NCI-H2196 treated with DMSO at 0.1 percent for 48 hours (cell line): ENCODE data around the gene FBXL13.
"Not testable (repeated sequence)": the region's sequence is repeated elsewhere in the genome, so short reads cannot be mapped to it uniquely, and the experiment has no call there.

Experiments
- DNase-seq: peaks from one replicate; lab custom pipeline; 2025; ENCODE audit not compliant: unreplicated experiment; lab: John Stamatoyannopoulos, UW

The FBXL13 gene

DNA sequence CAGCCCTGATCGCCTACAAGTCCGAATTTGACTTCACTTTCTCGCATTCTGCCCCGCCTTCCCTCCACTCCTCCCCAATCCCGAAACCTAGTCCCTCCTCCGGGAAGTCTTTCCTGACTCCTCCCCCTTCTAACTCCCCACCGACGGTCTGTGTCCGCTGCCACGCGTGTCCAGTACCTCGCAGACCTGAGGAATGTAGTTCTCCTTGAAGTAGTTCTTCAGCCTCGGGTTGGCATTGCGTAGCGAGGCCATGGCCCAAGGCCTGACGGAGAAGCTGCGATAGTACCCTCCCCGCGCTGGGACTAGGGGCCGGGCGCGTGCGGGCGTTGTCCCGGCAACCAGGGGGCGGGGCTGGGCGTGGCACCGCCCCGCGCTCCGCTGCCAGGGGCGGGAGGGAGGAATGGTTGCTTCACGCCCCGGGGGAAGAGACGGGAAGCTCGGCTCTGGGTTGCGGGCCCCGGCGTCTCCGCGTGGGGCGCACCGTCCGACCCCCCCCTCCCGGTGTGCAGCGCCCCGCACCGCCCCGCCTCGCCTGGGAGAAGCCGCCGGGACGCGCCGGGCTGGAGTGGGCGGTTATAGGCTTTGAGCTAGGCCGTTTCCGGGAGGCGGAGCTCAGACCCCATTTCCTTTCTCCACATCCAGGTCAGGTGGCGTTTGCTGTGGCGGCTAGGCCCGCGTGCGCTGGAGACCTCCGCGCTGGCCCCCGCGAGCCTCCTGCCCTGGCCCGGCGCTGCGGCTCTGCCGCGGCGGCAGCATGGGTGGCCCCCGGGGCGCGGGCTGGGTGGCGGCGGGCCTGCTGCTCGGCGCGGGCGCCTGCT, at the start of gene FBXL13, which contains the start of gene ARMC10:
FBXL13 (minus strand) TSS at position 278 of the 818 bp plus-strand sequence.
ARMC10 (plus strand) TSS at position 622 of the 818 bp plus-strand sequence; CDS start at position 755, 133 bp downstream.
- DNase-seq: peak; percentile 94

DNA sequence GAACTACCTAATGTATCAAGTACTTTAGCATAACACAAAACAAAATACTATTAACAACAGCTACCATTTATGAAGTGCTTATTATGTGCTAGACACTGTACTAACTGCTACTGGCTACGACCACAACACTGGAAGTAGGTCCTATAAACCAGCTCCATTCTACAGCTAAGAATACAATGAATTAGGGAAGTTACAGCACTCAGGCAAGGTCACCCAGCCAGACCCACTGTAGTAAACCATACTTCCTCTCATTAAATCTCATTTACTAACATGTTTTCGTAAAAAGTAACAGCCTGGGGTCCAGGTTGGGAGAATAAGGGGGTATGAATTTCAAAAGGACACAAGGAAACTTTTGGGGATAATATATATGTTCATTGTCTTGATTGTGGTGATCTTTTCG, 48.9 kb upstream of the FBXL13 start:
- DNase-seq: no peak

DNA sequence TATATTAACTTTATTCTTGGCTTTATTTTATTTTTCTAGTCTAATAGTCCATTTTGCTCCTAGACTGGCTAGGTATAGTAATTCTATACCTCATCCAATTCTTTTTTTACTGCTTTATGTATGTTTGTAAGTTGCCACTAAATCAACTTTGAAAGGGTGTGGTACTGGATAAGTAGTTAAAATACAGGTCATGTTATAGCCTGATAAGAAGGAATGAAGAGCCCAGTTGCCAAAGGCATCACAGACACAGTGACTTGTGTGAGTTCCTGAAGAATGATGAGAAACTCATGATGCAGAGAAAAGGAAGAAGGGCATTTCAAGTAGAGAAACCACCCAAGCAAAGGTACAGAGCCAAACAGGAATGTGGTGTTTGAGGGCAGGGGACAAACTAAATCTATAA, 47.0 kb upstream of the FBXL13 start:
- DNase-seq: no peak

DNA sequence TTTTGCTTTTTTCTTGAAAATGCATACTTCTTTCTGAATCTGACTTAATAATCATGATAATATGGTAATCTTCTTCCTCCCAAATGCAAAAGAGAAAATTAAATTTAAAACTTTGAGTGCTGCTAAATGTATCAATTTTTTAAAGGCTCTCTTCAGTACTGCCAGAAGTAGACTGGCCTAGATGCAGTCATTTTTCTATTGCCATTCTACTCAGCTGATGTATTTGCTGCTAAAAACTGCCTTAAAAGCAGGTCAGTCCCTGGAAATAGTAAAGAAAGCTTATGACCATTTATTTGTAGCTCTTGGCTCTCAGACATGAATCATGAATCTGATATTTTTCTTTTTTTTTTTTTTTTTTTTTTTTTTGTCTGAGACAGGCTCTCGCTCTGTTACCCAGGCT, 45.8 kb upstream of the FBXL13 start:
- DNase-seq: no peak

DNA sequence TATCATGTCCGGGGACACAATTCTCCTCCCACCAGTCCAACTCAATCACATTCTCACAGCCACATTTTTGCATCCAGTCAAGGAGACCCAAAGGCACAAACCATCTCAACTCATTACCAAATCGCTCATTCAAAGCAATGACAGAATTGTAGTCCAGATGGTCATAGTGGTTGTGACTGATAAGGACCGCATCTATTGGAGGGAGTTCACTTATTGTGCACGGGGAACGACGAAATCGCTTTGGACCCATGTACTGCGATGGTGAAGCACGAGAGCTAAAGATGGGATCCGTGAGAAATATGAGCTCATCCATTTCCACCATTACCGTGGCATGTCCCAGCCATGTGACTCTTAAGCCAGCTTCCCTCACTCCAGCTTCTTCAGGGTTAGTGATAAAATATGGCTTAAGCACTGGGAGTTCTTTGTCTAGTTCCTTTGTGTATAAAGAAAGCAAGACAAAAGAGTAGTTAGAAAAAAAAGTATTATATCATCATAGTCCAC, 45.2 kb upstream of the FBXL13 start:
- DNase-seq: no peak

DNA sequence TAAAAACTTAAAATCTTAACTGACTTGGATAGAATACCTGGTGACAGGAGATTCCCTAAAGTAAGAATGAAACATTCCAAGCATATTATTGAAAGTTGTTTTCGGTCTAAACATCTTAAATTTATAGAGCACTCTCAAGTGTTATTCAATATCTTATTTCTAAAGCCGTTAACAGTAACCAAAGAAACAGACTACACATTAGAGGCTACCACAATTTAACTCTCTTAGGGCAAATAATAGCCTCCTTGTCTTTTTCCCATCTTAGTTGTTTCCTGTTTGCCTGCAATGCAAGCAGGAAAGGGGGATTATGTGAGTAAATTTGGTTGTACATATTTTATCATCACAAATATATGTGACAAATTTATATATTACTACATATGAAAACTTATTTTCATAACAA, 42.9 kb upstream of the FBXL13 start:
- DNase-seq: no peak

GRCh38 chr7:103116991-103117390, 42.4 kb upstream of the FBXL13 start:
- no peak for DNase-seq

GRCh38 chr7:103116511-103116910, 41.9 kb upstream of the FBXL13 start:
- no peak for DNase-seq

- DNase-seq: no peak
These were observed 41.2 kb upstream of the FBXL13 start for GRCh38 chr7:103115771-103116170.

DNA sequence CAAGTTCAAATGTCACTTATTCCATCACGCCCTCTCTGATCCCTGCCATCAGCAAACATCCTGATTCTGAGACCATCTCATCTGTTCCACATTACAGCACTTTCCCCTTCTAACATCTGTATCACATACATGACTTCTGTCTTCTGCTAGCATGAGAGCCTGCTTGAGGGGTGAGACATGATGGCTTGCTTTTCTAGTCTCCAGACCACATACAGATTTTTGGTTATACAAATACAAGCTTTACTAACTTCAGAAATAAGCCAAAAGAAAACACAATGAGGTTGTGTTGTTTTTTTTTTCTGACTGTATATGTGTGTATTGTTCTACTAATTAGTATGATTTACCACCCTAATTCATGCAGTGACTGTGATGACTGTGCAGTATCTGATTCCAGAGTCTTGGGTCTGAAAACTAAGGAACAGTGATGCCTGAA, 40.0 kb upstream of the FBXL13 start:
- DNase-seq: no peak

DNA sequence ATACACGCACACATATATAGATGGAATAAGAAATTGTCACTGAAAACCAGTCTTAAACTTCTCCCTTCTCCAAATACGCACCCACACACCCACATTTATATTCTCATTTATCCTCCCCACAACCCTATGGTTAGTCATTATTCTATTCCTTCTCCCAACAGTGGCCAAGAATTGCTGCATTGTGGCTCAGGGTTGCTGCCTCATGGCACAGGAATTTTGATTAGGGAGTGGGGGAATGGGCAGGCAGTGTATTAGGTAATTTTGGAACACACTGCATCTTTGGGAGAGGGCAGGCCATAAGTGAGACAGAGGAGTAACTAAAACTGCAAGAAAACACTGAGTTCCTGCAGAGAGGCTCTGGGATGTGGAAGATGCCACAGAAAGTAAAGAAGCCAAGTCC, 38.6 kb upstream of the FBXL13 start:
- DNase-seq: no peak

DNA sequence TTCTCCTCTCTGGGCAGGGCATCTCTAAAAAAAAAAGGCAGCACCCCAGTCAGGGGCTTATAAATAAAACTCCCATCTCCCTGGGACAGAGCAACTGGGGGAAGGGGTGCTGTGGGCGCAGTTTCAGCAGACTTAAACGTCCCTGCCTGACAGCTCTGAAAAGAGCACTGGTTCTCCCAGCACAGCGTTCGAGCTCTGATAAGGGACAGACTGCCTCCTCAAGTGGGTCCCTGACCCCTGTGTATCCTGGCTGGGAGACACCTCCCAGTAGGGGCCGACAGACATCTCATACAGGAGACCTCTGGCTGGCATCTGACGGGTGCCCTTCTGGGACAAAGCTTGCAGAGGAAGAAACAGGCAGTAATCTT, 32.1 kb upstream of the FBXL13 start:
- DNase-seq: not testable (repeated sequence)

GRCh38 chr7:103106005-103106702, 31.6 kb upstream of the FBXL13 start:
- no peak for DNase-seq

GRCh38 chr7:103101543-103101942, 26.9 kb upstream of the FBXL13 start:
- DNase-seq: no peak

GRCh38 chr7:103100348-103100747, 25.8 kb upstream of the FBXL13 start:
- DNase-seq: no peak

DNA sequence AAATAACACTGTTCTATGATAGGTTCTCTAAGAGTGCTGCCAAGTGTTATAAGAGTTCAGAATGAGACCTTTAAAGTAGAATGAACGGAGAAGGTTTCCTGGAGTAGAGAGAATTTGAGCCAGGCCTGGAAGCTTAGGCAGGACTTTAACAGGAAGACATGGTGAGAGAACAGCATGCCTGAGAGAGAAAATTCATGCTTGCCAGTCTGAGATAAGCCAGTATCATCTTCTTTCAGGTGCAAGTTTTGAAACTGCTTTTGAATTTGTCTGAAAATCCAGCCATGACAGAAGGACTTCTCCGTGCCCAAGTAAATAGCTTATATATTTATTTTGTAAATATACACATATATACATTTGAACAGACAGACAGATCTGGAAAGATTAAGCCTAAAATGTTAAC, 22.4 kb upstream of the FBXL13 start:
- DNase-seq: no peak

GRCh38 chr7:103095558-103095957, 21.0 kb upstream of the FBXL13 start:
- not testable (repeated sequence) for DNase-seq

DNA sequence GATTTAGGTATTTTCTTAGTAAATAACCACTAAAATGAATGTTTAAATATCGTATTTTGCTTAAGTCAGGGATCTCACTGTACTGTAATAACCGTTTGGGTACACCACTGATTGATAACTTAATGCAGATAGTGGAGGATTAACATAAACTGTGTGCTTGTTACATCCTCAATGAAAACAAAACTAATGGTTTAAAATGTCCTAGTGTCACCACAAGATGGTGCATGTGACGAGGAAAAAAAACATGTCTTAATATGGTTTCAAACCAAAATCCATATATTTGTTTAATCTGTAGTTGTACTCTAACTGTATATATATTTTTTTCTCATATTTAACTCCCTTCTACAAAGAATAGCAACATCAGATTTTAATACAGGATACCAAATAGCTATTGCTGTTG, 19.5 kb upstream of the FBXL13 start:
- DNase-seq: no peak

DNA sequence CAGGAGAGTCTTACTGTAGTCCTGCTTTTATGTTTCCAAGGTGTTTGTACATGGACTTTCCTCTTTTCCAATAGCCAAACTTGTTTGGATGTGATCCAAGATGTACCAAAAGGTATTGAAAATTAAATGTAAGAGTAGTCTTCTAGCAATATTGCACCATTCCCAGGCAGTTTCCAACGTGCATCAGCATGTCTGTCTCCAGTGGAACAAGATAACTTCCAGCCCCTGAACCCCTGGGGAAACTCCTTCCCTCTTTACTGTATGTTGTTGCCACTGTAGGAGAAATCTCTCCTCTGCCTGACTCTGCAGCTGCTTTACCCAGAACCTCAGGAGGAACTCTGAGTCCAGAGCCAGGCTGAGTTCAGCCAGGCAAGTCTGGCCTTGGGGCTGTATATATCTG, 18.8 kb upstream of the FBXL13 start:
- DNase-seq: no peak

- not testable (repeated sequence) for DNase-seq
These were observed 17.7 kb upstream of the FBXL13 start for GRCh38 chr7:103092321-103092720.

- no peak for DNase-seq
These were observed 8.6 kb upstream of the FBXL13 start for GRCh38 chr7:103083210-103083609.

- DNase-seq: no peak
These were observed 7.9 kb upstream of the FBXL13 start for GRCh38 chr7:103082497-103082896.
